K562 (cell line): ENCODE measurements around the gene MRPL58. TPM values are rescaled to one million over a fixed set of nuclear protein-coding genes. Genes with fewer than 3 reads are reported as not detected.

Experiments
- DIDO1 ChIP-seq: fragments of 450-650 bp; IDR thresholded peaks from 2 replicates; pipeline ENCODE4 v1.6.1; 2016; ENCODE audit warnings: low read depth, missing biosample characterization, missing genetic modification characterization
- MBD2 ChIP-seq: sonication (generic); IDR thresholded peaks from 2 replicates; pipeline ENCODE4 v1.6.1; 2016; ENCODE audit warnings: low read depth, borderline replicate concordance
- TBP ChIP-seq: optimal IDR thresholded peaks from 2 replicates; pipeline ENCODE3; 2011; ENCODE audit warnings: low read depth, low read length, improper control_type of control experiment
- ZFP36 ChIP-seq: fragments of 150-350 bp; IDR thresholded peaks from 2 replicates; pipeline ENCODE4 v1.6.1; 2018; ENCODE audit warnings: low read length, low read depth; ENCODE audit not compliant: partially characterized antibody
- ZNF133 ChIP-seq: fragments of 250-450 bp; sonication (Bioruptor Pico); IDR thresholded peaks from 2 replicates; pipeline ENCODE4 v1.4.0; 2020; ENCODE audit warnings: mild to moderate bottlenecking
- ZNF444 ChIP-seq: fragments of 250-450 bp; sonication (Bioruptor Pico); IDR thresholded peaks from 2 replicates; pipeline ENCODE4 v1.4.0; 2020; ENCODE audit warnings: mild to moderate bottlenecking, moderate library complexity
- polyA plus RNA-seq, 8 experiments: library from polyadenylated mRNA; depleted of rRNA in 4 of 8; stranded (reverse) in 5 of 8; unstranded in 3 of 8; fragments of >200 nt; fragmentation: Nextera tagmentation in 2 of 8; fragmentation: Illumina TruSeq in 1 of 8; extraction: Ambion mirVana in 2 of 8; extraction: Trizol in 1 of 8; gene quantifications; 2 replicates each; pipeline versions ENCODE4 v1.2.1 to v1.2.3, GENCODE V29; 2011 to 2014; ENCODE audit warnings: inconsistent platforms in 1 of 8, missing spikeins in 1 of 8
- total RNA-seq, 7 experiments: library from RNA; depleted of rRNA in 6 of 7; stranded (reverse); fragments of >200 nt in 6 of 7; fragmentation: Illumina TruSeq in 2 of 7; extraction: Trizol in 2 of 7; gene quantifications; 2 replicates each; pipeline versions ENCODE4 v1.2.1 to v1.2.3, GENCODE V29; 2011 to 2021; ENCODE audit warnings: low replicate concordance in 1 of 7
- TF ChIP-seq, protein P1 (sequence below): fragments of 450-650 bp; IDR thresholded peaks from 2 replicates; pipeline ENCODE4 v1.6.1; 2016; ENCODE audit warnings: mild to moderate bottlenecking, moderate library complexity
- TF ChIP-seq, protein P2 (sequence below): sonication (generic); formaldehyde crosslinking; IDR thresholded peaks from 2 replicates; pipeline ENCODE4 v1.8.0; 2022; ENCODE audit warnings: mild to moderate bottlenecking, missing genetic modification reagents
- TF ChIP-seq, protein P3 (sequence below): fragments of 250-450 bp; sonication (Bioruptor Pico); IDR thresholded peaks from 2 replicates; pipeline ENCODE4 v1.8.0; 2022; ENCODE audit warnings: moderate library complexity, mild to moderate bottlenecking, inconsistent platforms
- TF ChIP-seq, protein P4 (sequence below), 2 experiments: fragments of 450-650 bp; conservative IDR thresholded peaks; 2 replicates each; pipeline ENCODE4 v1.6.1; 2017; ENCODE audit warnings: mild to moderate bottlenecking in 2 of 2, moderate library complexity in 2 of 2

Gene MRPL58
- total and polyA plus RNA-seq, 9 of the 15 experiments (the other 6 are each of a cell fraction or from before 2014, with no cell fraction given): 30.8 to 107 (median 72.4) TPM

DNA sequence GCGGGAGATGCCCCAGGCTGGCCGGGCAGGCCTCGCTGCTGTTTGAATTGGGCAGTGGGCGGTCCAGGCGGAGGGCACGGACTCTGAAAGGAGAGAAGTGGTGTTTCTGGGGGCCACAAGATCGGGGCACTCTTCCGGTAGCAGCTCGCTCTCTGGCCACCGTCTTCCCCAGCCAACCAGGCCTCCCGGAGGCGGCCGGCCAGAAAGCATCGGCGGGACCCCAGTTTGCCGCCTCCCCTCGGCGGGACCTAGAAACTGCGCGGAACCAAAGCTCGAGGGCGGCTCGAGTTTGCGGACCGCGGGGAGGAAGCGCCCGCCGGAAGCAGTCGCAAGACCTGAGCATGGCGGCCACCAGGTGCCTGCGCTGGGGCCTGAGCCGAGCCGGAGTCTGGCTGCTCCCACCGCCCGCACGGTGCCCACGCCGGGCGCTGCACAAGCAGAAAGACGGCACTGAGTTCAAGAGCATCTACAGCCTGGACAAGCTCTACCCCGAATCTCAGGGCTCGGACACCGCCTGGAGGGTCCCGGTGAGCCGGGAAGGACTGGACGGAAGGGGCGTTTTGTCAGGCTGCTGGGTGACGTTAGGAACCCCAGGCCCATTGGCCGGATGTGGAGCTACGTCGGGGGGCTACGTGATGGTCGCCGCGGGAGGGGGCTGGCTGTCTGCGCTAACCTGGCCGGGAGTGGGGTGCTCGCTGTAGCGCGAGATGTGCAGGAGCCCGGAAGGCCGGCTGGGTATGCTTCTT lies at the start of gene MRPL58 (continued):
- TF ChIP-seq, protein P1, sequence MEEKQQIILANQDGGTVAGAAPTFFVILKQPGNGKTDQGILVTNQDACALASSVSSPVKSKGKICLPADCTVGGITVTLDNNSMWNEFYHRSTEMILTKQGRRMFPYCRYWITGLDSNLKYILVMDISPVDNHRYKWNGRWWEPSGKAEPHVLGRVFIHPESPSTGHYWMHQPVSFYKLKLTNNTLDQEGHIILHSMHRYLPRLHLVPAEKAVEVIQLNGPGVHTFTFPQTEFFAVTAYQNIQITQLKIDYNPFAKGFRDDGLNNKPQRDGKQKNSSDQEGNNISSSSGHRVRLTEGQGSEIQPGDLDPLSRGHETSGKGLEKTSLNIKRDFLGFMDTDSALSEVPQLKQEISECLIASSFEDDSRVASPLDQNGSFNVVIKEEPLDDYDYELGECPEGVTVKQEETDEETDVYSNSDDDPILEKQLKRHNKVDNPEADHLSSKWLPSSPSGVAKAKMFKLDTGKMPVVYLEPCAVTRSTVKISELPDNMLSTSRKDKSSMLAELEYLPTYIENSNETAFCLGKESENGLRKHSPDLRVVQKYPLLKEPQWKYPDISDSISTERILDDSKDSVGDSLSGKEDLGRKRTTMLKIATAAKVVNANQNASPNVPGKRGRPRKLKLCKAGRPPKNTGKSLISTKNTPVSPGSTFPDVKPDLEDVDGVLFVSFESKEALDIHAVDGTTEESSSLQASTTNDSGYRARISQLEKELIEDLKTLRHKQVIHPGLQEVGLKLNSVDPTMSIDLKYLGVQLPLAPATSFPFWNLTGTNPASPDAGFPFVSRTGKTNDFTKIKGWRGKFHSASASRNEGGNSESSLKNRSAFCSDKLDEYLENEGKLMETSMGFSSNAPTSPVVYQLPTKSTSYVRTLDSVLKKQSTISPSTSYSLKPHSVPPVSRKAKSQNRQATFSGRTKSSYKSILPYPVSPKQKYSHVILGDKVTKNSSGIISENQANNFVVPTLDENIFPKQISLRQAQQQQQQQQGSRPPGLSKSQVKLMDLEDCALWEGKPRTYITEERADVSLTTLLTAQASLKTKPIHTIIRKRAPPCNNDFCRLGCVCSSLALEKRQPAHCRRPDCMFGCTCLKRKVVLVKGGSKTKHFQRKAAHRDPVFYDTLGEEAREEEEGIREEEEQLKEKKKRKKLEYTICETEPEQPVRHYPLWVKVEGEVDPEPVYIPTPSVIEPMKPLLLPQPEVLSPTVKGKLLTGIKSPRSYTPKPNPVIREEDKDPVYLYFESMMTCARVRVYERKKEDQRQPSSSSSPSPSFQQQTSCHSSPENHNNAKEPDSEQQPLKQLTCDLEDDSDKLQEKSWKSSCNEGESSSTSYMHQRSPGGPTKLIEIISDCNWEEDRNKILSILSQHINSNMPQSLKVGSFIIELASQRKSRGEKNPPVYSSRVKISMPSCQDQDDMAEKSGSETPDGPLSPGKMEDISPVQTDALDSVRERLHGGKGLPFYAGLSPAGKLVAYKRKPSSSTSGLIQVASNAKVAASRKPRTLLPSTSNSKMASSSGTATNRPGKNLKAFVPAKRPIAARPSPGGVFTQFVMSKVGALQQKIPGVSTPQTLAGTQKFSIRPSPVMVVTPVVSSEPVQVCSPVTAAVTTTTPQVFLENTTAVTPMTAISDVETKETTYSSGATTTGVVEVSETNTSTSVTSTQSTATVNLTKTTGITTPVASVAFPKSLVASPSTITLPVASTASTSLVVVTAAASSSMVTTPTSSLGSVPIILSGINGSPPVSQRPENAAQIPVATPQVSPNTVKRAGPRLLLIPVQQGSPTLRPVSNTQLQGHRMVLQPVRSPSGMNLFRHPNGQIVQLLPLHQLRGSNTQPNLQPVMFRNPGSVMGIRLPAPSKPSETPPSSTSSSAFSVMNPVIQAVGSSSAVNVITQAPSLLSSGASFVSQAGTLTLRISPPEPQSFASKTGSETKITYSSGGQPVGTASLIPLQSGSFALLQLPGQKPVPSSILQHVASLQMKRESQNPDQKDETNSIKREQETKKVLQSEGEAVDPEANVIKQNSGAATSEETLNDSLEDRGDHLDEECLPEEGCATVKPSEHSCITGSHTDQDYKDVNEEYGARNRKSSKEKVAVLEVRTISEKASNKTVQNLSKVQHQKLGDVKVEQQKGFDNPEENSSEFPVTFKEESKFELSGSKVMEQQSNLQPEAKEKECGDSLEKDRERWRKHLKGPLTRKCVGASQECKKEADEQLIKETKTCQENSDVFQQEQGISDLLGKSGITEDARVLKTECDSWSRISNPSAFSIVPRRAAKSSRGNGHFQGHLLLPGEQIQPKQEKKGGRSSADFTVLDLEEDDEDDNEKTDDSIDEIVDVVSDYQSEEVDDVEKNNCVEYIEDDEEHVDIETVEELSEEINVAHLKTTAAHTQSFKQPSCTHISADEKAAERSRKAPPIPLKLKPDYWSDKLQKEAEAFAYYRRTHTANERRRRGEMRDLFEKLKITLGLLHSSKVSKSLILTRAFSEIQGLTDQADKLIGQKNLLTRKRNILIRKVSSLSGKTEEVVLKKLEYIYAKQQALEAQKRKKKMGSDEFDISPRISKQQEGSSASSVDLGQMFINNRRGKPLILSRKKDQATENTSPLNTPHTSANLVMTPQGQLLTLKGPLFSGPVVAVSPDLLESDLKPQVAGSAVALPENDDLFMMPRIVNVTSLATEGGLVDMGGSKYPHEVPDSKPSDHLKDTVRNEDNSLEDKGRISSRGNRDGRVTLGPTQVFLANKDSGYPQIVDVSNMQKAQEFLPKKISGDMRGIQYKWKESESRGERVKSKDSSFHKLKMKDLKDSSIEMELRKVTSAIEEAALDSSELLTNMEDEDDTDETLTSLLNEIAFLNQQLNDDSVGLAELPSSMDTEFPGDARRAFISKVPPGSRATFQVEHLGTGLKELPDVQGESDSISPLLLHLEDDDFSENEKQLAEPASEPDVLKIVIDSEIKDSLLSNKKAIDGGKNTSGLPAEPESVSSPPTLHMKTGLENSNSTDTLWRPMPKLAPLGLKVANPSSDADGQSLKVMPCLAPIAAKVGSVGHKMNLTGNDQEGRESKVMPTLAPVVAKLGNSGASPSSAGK: 0 out of 2 replicates have a peak, but pooled peaks have one; percentile 30
- peak; percentile 75; the same call in 1 of the 2 replicates for TF ChIP-seq MBD2
- TF ChIP-seq ZNF444 (CRISPR knock-in tag): no peak
- TF ChIP-seq TBP: peak; percentile 95
- TF ChIP-seq DIDO1 (tag): peak; percentile 80; the same call in 1 of the 2 replicates
- TF ChIP-seq ZFP36: no peak
- TF ChIP-seq, protein P2, sequence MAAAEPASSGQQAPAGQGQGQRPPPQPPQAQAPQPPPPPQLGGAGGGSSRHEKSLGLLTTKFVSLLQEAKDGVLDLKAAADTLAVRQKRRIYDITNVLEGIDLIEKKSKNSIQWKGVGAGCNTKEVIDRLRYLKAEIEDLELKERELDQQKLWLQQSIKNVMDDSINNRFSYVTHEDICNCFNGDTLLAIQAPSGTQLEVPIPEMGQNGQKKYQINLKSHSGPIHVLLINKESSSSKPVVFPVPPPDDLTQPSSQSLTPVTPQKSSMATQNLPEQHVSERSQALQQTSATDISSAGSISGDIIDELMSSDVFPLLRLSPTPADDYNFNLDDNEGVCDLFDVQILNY (CRISPR knock-in tag): peak; percentile 77
- TF ChIP-seq, protein P3, sequence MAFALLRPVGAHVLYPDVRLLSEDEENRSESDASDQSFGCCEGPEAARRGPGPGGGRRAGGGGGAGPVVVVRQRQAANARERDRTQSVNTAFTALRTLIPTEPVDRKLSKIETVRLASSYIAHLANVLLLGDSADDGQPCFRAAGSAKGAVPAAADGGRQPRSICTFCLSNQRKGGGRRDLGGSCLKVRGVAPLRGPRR (CRISPR knock-in tag): 0 out of 2 replicates have a peak, but pooled peaks have one; percentile 62
- TF ChIP-seq ZNF133 (CRISPR knock-in tag): no peak
- TF ChIP-seq, protein P4, sequence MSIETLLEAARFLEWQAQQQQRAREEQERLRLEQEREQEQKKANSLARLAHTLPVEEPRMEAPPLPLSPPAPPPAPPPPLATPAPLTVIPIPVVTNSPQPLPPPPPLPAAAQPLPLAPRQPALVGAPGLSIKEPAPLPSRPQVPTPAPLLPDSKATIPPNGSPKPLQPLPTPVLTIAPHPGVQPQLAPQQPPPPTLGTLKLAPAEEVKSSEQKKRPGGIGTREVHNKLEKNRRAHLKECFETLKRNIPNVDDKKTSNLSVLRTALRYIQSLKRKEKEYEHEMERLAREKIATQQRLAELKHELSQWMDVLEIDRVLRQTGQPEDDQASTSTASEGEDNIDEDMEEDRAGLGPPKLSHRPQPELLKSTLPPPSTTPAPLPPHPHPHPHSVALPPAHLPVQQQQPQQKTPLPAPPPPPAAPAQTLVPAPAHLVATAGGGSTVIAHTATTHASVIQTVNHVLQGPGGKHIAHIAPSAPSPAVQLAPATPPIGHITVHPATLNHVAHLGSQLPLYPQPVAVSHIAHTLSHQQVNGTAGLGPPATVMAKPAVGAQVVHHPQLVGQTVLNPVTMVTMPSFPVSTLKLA (conservative IDR thresholded peaks at IDR 0.05): peak; percentile 55 to 81
